Mesendoderm (in vitro differentiated cells): ENCODE results near the gene ANXA5.

ENCODE experiments used
- DNase-seq: peaks from one replicate; pipeline ENCODE4 v3.0.0; 2013
- H2AK5ac ChIP-seq: 2 replicates; pipeline ENCODE4 v1.6.1; 2013; ENCODE audit warnings: low read length, inconsistent platforms
- H2BK120ac ChIP-seq: 2 replicates; pipeline ENCODE4 v1.6.1; 2013; ENCODE audit warnings: low read depth, mild to moderate bottlenecking, low read length, moderate library complexity, mixed read lengths
- H2BK15ac ChIP-seq: replicated peaks from 2 replicates; pipeline ENCODE4 v1.6.1; 2013; ENCODE audit warnings: low read depth, mild to moderate bottlenecking, moderate library complexity
- H2BK5ac ChIP-seq: 2 replicates; pipeline ENCODE4 v1.6.1; 2013; ENCODE audit warnings: low read length, inconsistent platforms
- H3K18ac ChIP-seq: 2 replicates; pipeline ENCODE4 v1.6.1; 2013; ENCODE audit warnings: mild to moderate bottlenecking, low read length, mixed read lengths
- H3K23ac ChIP-seq: one replicate; pipeline ENCODE4 v1.6.1; 2013; ENCODE audit warnings: low read length
- H3K27ac ChIP-seq: 2 replicates; pipeline ENCODE4 v1.5.1; 2013; ENCODE audit warnings: low read depth, mild to moderate bottlenecking, inconsistent platforms, low read length, moderate library complexity
- H3K27me3 ChIP-seq: 2 replicates; pipeline ENCODE4 v1.6.1; 2013; ENCODE audit warnings: low read length, control low read depth, mild to moderate bottlenecking, inconsistent platforms; ENCODE audit not compliant: insufficient read depth, poor library complexity
- H3K36me3 ChIP-seq: 2 replicates; pipeline ENCODE4 v1.6.1; 2013; ENCODE audit warnings: low read length, inconsistent platforms; ENCODE audit not compliant: control insufficient read depth, insufficient read depth
- H3K4ac ChIP-seq: one replicate; pipeline ENCODE4 v1.6.1; 2013; ENCODE audit warnings: low read depth, mild to moderate bottlenecking, low read length, moderate library complexity
- H3K4me1 ChIP-seq: 2 replicates; pipeline ENCODE4 v1.6.1; 2013; ENCODE audit warnings: low read depth, low read length, inconsistent platforms; ENCODE audit not compliant: control insufficient read depth
- H3K4me2 ChIP-seq: 2 replicates; pipeline ENCODE4 v1.6.1; 2013; ENCODE audit warnings: low read length
- H3K4me3 ChIP-seq: 2 replicates; pipeline ENCODE4 v1.5.1; 2013; ENCODE audit warnings: mild to moderate bottlenecking, low read length
- H3K56ac ChIP-seq: one replicate; pipeline ENCODE4 v1.6.1; 2013; ENCODE audit warnings: low read length
- H3K79me1 ChIP-seq: 2 replicates; pipeline ENCODE4 v1.6.1; 2013; ENCODE audit warnings: low read length, inconsistent platforms
- H3K79me2 ChIP-seq: 2 replicates; pipeline ENCODE4 v1.6.1; 2013; ENCODE audit warnings: mild to moderate bottlenecking, low read length; ENCODE audit not compliant: control insufficient read depth, insufficient read depth
- H3K9ac ChIP-seq: 2 replicates; pipeline ENCODE4 v1.6.1; 2013; ENCODE audit warnings: low read length, inconsistent platforms
- H4K5ac ChIP-seq: one replicate; pipeline ENCODE4 v1.6.1; 2013; ENCODE audit warnings: low read length
- H4K8ac ChIP-seq: one replicate; pipeline ENCODE4 v1.6.1; 2013; ENCODE audit warnings: low read depth, mild to moderate bottlenecking, control low read depth, low read length, moderate library complexity
- WGBS: extraction: QIAGEN DNeasy Blood & Tissue Kit; methylation state at CpG from one replicate; pipeline ENCODE4 v1.1.7; 2013; ENCODE audit warnings: low lambda C conversion rate, missing lambda C conversion rate; ENCODE audit not compliant: insufficient coverage; ENCODE audit errors: extremely low coverage; 5-methylcytosine and 5-hydroxymethylcytosine counted together

ANXA5 gene

DNA sequence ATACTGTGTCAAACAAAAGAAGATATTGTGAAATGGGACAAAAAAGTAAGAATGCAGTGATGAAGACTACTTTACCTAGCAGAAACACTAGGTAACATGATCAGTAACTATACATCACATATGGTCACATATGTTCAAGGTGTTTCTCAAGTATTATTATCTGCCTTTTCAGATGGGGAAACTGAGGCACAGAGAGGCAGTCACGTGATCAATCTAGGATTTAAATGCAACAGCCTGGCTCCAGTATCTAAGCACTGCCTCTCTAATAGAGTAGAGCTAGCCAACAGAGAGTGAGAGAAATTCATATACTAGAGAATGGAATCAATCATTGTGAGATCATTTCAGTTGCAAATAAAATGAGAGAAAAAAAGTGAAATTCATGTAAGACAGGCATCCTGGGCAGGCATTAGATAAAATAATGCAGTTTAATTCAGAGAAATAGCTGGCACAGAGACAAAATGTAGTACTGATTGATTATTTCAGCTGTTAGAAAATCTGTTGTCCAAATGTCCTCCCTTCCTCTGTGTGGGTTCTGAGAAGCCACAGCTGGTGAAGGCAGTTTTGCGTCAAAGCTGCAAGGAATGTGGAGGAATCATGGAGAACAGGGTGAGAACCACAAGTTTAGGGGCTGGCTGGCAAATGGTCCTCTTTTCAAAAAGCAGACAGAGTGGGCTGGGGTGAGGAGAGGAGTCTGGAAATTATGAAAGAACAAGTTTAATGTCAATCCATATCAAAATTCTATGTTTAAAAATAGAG, 42.2 kb upstream of the ANXA5 start:
- H3K79me1 ChIP-seq, result no peaks in the 10 kb centered on the region
- no peak overlapping the region for H3K4me2 ChIP-seq
- H2BK120ac ChIP-seq, result no peak overlapping the region
- H2AK5ac ChIP-seq, result no peak overlapping the region
- H3K79me2 ChIP-seq, result no peaks in the 10 kb centered on the region
- H4K8ac ChIP-seq, result no peak overlapping the region
- H4K5ac ChIP-seq, result no peak overlapping the region
- no peak overlapping the region for H3K56ac ChIP-seq
- H3K27me3 ChIP-seq, result no peaks in the 10 kb centered on the region
- DNase-seq, result no peak
- H3K27ac ChIP-seq, result no peak overlapping the region
- no peak overlapping the region for H2BK15ac ChIP-seq
- H2BK5ac ChIP-seq, result no peak overlapping the region
- no peak overlapping the region for H3K4ac ChIP-seq
- no peak overlapping the region for H3K9ac ChIP-seq
- no peak overlapping the region for H3K4me3 ChIP-seq
- no peak overlapping the region for H3K18ac ChIP-seq
- no peak overlapping the region for H3K23ac ChIP-seq
- no CpG with 5 or more reads among the region's 2 CpGs for WGBS
- H3K4me1 ChIP-seq, result no peaks in the 10 kb centered on the region
- no peaks in the 10 kb centered on the region for H3K36me3 ChIP-seq

DNA sequence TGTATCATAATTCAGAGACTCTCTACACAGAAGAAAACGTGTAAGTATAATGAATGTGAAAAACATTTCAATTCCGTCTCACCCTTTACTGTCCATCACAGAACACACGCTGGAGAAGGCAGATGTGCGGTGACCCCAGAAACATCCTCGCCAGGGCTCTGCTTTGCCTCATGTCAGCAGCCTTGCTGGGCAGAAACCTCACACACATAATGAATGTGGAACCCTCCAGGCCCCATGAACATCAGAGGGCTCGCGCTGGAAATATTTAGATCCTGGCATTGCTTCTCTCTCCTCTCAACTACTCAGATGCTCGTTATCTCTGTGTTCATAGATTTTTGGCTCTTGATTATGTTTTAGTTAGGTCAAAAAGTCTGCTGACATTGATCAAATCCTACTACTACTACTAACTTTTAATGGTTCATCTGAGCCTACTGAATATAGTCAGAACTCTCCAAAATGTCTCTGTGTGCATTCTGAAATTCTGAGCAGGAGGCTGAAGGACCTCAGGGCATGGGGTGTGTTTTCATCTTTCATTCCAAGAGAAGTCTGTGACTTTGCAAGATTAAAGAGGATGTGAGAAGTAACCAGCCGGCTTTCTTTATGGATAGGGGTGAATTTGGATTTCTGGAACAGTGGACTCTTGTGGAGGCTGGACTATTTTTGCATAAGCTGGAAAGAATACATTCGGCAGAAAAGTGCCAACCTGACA, 41.2 kb upstream of the ANXA5 start:
- H2BK5ac ChIP-seq, result no peak overlapping the region
- H3K56ac ChIP-seq, result no peak overlapping the region
- H3K36me3 ChIP-seq, result no peaks in the 10 kb centered on the region
- DNase-seq, result no peak
- no peak overlapping the region for H2BK120ac ChIP-seq
- no peak overlapping the region for H2AK5ac ChIP-seq
- H3K4me1 ChIP-seq, result no peaks in the 10 kb centered on the region
- no peak overlapping the region for H3K4me2 ChIP-seq
- no peak overlapping the region for H4K8ac ChIP-seq
- H3K9ac ChIP-seq, result no peak overlapping the region
- H3K4ac ChIP-seq, result no peak overlapping the region
- no peak overlapping the region for H4K5ac ChIP-seq
- H3K79me1 ChIP-seq, result no peaks in the 10 kb centered on the region
- WGBS, result no CpG with 5 or more reads among the region's 10 CpGs
- H3K23ac ChIP-seq, result no peak overlapping the region
- H3K4me3 ChIP-seq, result no peak overlapping the region
- H3K18ac ChIP-seq, result no peak overlapping the region
- H3K79me2 ChIP-seq, result no peaks in the 10 kb centered on the region
- H3K27ac ChIP-seq, result no peak overlapping the region
- H2BK15ac ChIP-seq, result no peak overlapping the region
- H3K27me3 ChIP-seq, result no peaks in the 10 kb centered on the region

DNA sequence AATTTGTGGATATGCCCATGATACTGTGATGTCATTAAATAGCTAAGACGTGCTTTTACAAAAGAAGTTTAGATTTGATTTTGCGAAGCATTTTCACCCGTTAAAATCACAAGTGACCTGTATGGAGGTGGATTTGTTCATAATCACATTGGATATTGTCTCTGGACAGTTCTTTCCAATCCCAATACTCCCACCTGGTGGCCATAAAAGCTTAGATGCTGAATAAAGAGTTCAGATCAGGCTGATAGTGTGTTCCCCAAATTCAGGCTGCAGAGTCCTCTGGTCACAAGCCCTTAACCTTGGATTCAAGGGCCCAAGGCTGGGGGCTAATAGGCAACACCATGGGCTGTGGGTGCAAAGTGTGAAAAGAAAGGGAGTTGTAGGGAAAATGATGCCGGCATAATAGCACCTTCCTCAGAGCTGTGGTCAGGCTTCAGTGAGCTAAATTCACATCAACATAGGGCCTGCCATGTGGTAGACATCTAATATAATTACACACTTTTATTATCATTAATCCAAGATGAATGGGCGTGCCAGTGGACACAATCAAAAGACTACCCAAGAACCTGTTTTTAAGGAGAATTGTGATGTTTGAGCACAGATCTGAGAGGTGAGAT, 40.1 kb upstream of the ANXA5 start:
- no peak overlapping the region for H2BK120ac ChIP-seq
- peak; percentile 50 for DNase-seq
- no peak overlapping the region for H3K4me3 ChIP-seq
- no peak overlapping the region for H2BK5ac ChIP-seq
- no peak overlapping the region for H3K4me2 ChIP-seq
- H2AK5ac ChIP-seq, result no peak overlapping the region
- no peak overlapping the region for H3K18ac ChIP-seq
- no peak overlapping the region for H2BK15ac ChIP-seq
- H4K8ac ChIP-seq, result no peak overlapping the region
- no peaks in the 10 kb centered on the region for H3K79me2 ChIP-seq
- H3K56ac ChIP-seq, result no peak overlapping the region
- H3K27ac ChIP-seq, result no peak overlapping the region
- no peak overlapping the region for H4K5ac ChIP-seq
- no peaks in the 10 kb centered on the region for H3K4me1 ChIP-seq
- no peaks in the 10 kb centered on the region for H3K27me3 ChIP-seq
- H3K23ac ChIP-seq, result no peak overlapping the region
- H3K36me3 ChIP-seq, result no peaks in the 10 kb centered on the region
- H3K79me1 ChIP-seq, result no peaks in the 10 kb centered on the region
- no CpG with 5 or more reads among the region's 5 CpGs for WGBS
- H3K9ac ChIP-seq, result no peak overlapping the region
- no peak overlapping the region for H3K4ac ChIP-seq

DNA sequence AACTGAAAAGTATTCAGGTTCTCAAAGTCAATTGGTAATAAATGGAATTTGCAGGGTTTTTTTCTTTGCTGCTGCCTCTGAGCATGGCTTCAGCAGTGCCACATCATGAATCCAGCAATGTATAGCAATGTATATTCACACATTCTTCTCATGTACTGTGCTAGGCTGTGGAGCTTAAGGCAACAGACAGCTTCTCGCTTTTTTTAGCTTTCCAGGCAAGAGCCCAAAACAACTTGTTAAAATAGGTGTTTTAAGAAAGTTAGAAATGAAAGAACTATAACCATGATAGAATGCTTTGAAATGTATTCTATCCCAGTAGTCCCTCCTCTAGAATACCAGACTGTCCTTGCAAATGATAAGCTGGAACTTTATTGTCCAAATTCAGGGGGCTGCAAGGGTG, 37.8 kb upstream of the ANXA5 start:
- H3K18ac ChIP-seq, result no peak overlapping the region
- no peak overlapping the region for H4K5ac ChIP-seq
- no peak overlapping the region for H3K23ac ChIP-seq
- H3K4me2 ChIP-seq, result no peak overlapping the region
- H3K4ac ChIP-seq, result no peak overlapping the region
- no peaks in the 10 kb centered on the region for H3K36me3 ChIP-seq
- H3K9ac ChIP-seq, result no peak overlapping the region
- no CpG with 5 or more reads among the region's 1 CpG for WGBS
- no peak overlapping the region for H2AK5ac ChIP-seq
- no peak overlapping the region for H2BK15ac ChIP-seq
- no peaks in the 10 kb centered on the region for H3K27me3 ChIP-seq
- no peak overlapping the region for H2BK120ac ChIP-seq
- no peak overlapping the region for H2BK5ac ChIP-seq
- H3K4me3 ChIP-seq, result no peak overlapping the region
- H3K27ac ChIP-seq, result no peak overlapping the region
- no peak overlapping the region for H3K56ac ChIP-seq
- H3K79me2 ChIP-seq, result no peaks in the 10 kb centered on the region
- no peaks in the 10 kb centered on the region for H3K4me1 ChIP-seq
- no peak for DNase-seq
- no peak overlapping the region for H4K8ac ChIP-seq
- H3K79me1 ChIP-seq, result no peaks in the 10 kb centered on the region

DNA sequence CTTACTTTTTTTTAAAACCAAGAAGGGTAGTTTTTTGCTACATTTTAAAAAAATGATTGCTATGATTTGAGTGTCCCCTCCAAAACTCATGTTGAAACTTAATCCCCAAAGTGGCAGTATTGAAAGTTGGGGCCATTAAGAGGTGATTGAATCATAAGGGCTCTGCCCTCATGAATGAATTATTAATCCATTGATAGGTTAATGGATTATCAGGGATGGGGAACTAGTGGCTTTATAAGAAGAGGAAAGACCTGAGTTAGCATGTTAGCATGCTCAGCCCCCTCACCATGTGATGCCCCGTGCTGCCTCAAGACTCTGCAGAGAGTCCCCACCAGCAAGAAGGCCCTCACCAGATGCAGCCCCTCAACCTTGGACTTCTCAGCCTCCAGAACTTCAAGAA, 37.2 kb upstream of the ANXA5 start:
- Histone ChIP-seq H2BK120ac (no peak overlapping the region), H3K4ac (no peak overlapping the region), H3K23ac (no peak overlapping the region), H3K4me1 (no peaks in the 10 kb centered on the region), H3K79me2 (no peaks in the 10 kb centered on the region), H3K27ac (no peak overlapping the region), H3K36me3 (no peaks in the 10 kb centered on the region), H3K18ac (no peak overlapping the region), H2BK5ac (no peak overlapping the region), H2AK5ac (no peak overlapping the region), H3K27me3 (no peaks in the 10 kb centered on the region), H4K8ac (no peak overlapping the region), H3K4me3 (no peak overlapping the region), H4K5ac (no peak overlapping the region), H3K79me1 (no peaks in the 10 kb centered on the region), H3K56ac (no peak overlapping the region), H3K9ac (no peak overlapping the region), H2BK15ac (no peak overlapping the region), H3K4me2 (no peak overlapping the region)
- no CpG with 5 or more reads among the region's 1 CpG for WGBS
- DNase-seq, result no peak
